ENCODE results near the gene IL31RA. TPM values are rescaled to one million over a fixed set of nuclear protein-coding genes. Genes with fewer than 3 reads are reported as not detected.

IL31RA gene
- total RNA-seq, 1 donor from 2014 or later: 5.7 TPM

- Histone ChIP-seq H2AFZ (ENCODE audit: low read depth, low read length) (no peak overlapping the region), H3K9me3 (ENCODE audit: insufficient read depth, low read depth, low read length) (no peaks in the 10 kb centered on the region), H3K9ac (ENCODE audit: low read length) (no peak overlapping the region), H4K20me1 (ENCODE audit: insufficient read depth, low read length) (no peaks in the 10 kb centered on the region), H3K36me3 (ENCODE audit: insufficient read depth, low read length) (no peaks in the 10 kb centered on the region), H3K79me2 (ENCODE audit: insufficient read depth, low read length) (no peaks in the 10 kb centered on the region), H3K4me1 (ENCODE audit: insufficient read depth, low read length) (no peaks in the 10 kb centered on the region), H3K27ac (ENCODE audit: low read depth, low read length) (no peak overlapping the region), H3K4me3 (ENCODE audit: insufficient read depth, low read depth, low read length) (no peak overlapping the region), H3K4me2 (ENCODE audit: low read length) (no peak overlapping the region), H3K27me3 (ENCODE audit: insufficient read depth, low read length) (no peaks in the 10 kb centered on the region)
- no peak overlapping the region for H3K27ac Mint-ChIP-seq (ENCODE audit: unreplicated experiment)
- H3K27me3 Mint-ChIP-seq (ENCODE audit: low read depth, unreplicated experiment): peaks cover 16% of the 10 kb centered on the region
- FAIRE-seq (no peak), DNase-seq (ENCODE audit: low read depth) (no peak)
- no peaks in the 10 kb centered on the region for H3K36me3 Mint-ChIP-seq (ENCODE audit: low read depth, unreplicated experiment)
- peaks cover 2% of the 10 kb centered on the region for H3K9me3 Mint-ChIP-seq (ENCODE audit: unreplicated experiment)
- H3K4me1 Mint-ChIP-seq (ENCODE audit: low read depth, unreplicated experiment): peaks cover 11% of the 10 kb centered on the region
- no peak for TF ChIP-seq CTCF (IDR thresholded peaks at IDR 0.05; ENCODE audit: insufficient read depth, low read depth, low read length)
- TF ChIP-seq EZH2 (IDR thresholded peaks at IDR 0.05; ENCODE audit: insufficient read depth, low read length): no peak
- no peak overlapping the region for H3K4me3 Mint-ChIP-seq (ENCODE audit: unreplicated experiment)
Observed at GRCh38 chr5:55926476-55926875, 75.3 kb downstream of the IL31RA start.

DNA sequence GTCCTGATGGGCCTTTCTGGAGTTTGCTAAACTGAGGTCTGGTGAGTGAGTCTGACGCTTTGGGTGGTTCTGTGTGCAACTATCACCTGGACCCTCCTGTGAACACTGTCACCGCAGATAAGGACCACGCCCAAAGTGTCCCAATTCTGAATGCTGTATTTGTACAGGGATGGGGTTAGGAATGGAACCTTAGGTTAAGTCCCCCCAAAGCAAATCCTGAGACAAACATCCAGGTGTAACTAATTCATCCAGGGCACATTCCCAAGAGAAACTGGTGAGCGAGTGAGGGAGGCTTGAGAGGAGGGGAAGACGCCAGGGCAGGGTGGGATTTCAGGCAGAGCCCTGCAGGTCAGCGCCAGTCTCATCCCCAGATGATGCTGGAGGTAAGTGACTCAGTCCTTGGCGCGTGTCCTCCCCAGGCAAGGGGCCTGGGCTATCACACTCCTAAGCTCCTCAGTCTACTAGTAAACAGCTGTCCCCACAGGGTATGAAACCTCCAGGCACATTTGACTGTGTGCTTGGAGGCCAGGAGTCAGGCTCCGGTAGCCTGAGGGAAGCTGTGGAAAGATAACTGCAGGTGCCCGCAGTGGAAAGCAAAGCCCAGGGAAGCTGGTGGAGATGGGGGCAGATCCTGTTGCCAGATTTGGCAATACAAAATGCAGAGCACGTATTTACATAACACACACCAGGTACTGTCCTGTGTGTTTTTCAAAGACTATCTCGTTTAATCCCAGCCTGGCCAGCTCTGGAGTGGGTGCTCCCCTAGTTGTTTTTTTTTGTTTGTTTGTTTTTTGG is 76.9 kb downstream of the IL31RA start:
- H3K9ac ChIP-seq (ENCODE audit: low read length): no peak overlapping the region
- H3K4me3 ChIP-seq (ENCODE audit: insufficient read depth, low read depth, low read length): no peak overlapping the region
- H3K4me1 ChIP-seq (ENCODE audit: insufficient read depth, low read length): no peaks in the 10 kb centered on the region
- H3K4me1 Mint-ChIP-seq (ENCODE audit: low read depth, unreplicated experiment): peaks cover 5% of the 10 kb centered on the region
- no peaks in the 10 kb centered on the region for H3K79me2 ChIP-seq (ENCODE audit: insufficient read depth, low read length)
- peaks cover 2% of the 10 kb centered on the region for H3K9me3 Mint-ChIP-seq (ENCODE audit: unreplicated experiment)
- H3K36me3 ChIP-seq (ENCODE audit: insufficient read depth, low read length): no peaks in the 10 kb centered on the region
- no peaks in the 10 kb centered on the region for H3K36me3 Mint-ChIP-seq (ENCODE audit: low read depth, unreplicated experiment)
- DNase-seq (ENCODE audit: low read depth) (no peak), FAIRE-seq (no peak)
- no peak overlapping the region for H2AFZ ChIP-seq (ENCODE audit: low read depth, low read length)
- no peak overlapping the region for H3K27ac ChIP-seq (ENCODE audit: low read depth, low read length)
- no peaks in the 10 kb centered on the region for H3K27me3 ChIP-seq (ENCODE audit: insufficient read depth, low read length)
- TF ChIP-seq CTCF (IDR thresholded peaks at IDR 0.05; ENCODE audit: insufficient read depth, low read depth, low read length) (no peak), EZH2 (IDR thresholded peaks at IDR 0.05; ENCODE audit: insufficient read depth, low read length) (no peak)
- peaks cover 19% of the 10 kb centered on the region for H3K27me3 Mint-ChIP-seq (ENCODE audit: low read depth, unreplicated experiment)
- H3K27ac Mint-ChIP-seq (ENCODE audit: unreplicated experiment): no peak overlapping the region
- H3K9me3 ChIP-seq (ENCODE audit: insufficient read depth, low read depth, low read length): no peaks in the 10 kb centered on the region
- H3K4me3 Mint-ChIP-seq (ENCODE audit: unreplicated experiment): no peak overlapping the region
- H4K20me1 ChIP-seq (ENCODE audit: insufficient read depth, low read length): no peaks in the 10 kb centered on the region
- no peak overlapping the region for H3K4me2 ChIP-seq (ENCODE audit: low read length)
